H1 (cell line): ENCODE results near the gene KRT35. TPM values are rescaled to one million over a fixed set of nuclear protein-coding genes. Genes with fewer than 3 reads are reported as not detected.
A peak's percentile ranks its signal among the peaks of the same experiment; 100 is the strongest.

Source experiments
- CTCF ChIA-PET: fragments of 300-600 bp; sonication (Branson Sonifier 250); formaldehyde crosslinking; loops from one replicate; lab custom pipeline; 2021; ENCODE audit not compliant: partially characterized antibody; lab: Charles Lee
- POLR2A ChIA-PET: fragments of 300-600 bp; sonication (Branson Sonifier 250); formaldehyde crosslinking; loops from one replicate; lab custom pipeline; 2021; ENCODE audit warnings: inconsistent platforms; ENCODE audit not compliant: partially characterized antibody; lab: Charles Lee
- DNase-seq, 2 experiments: peaks; one replicate each; pipeline versions ENCODE4 v3.0.0 to v3.0.0-alpha.2; 2010 to 2022; ENCODE audit warnings: low spot score in 2 of 2, low read depth in 1 of 2, mixed read lengths in 1 of 2
- FAIRE-seq: peaks from 2 replicates; lab custom pipeline; 2011; peaks lifted over from hg19 to GRCh38; lab: Jason Lieb, UNC
- H2AFZ ChIP-seq: 2 replicates; pipeline ENCODE4 v1.8.1; 2012; ENCODE audit warnings: low read length, inconsistent platforms
- H2AK5ac ChIP-seq: 2 replicates; pipeline ENCODE4 v1.6.1; 2013; ENCODE audit warnings: low read depth, low read length
- H2BK120ac ChIP-seq: replicated peaks from 2 replicates; pipeline ENCODE3; 2013; ENCODE audit warnings: low read depth, low read length, inconsistent platforms
- H2BK12ac ChIP-seq: 2 replicates; pipeline ENCODE4 v1.6.1; 2013; ENCODE audit warnings: low read depth, low read length
- H2BK15ac ChIP-seq: 2 replicates; pipeline ENCODE4 v1.6.1; 2013; ENCODE audit warnings: low read length
- H2BK20ac ChIP-seq: 2 replicates; pipeline ENCODE4 v1.6.1; 2013; ENCODE audit warnings: low read length
- H2BK5ac ChIP-seq: 2 replicates; pipeline ENCODE4 v1.6.1; 2013; ENCODE audit warnings: low read depth, low read length
- H3K14ac ChIP-seq: 2 replicates; pipeline ENCODE4 v1.6.1; 2013; ENCODE audit warnings: inconsistent platforms; ENCODE audit not compliant: insufficient read length
- H3K18ac ChIP-seq: 2 replicates; pipeline ENCODE4 v1.6.1; 2013; ENCODE audit warnings: low read length; ENCODE audit errors: extremely low read depth
- H3K23ac ChIP-seq: 2 replicates; pipeline ENCODE4 v1.6.1; 2013; ENCODE audit warnings: inconsistent platforms; ENCODE audit not compliant: insufficient read length
- H3K23me2 ChIP-seq: 2 replicates; pipeline ENCODE4 v1.6.1; 2013; ENCODE audit warnings: low read depth, low read length
- H3K27ac ChIP-seq: 2 replicates; pipeline ENCODE4 v1.6.1; 2011; ENCODE audit warnings: low read depth, low read length, inconsistent platforms
- H3K27me3 ChIP-seq, 4 experiments: replicated peaks in 1 of 4; 1 replicate in 1 of 4; 2 replicates in 3 of 4; pipeline versions ENCODE4 v1.6.1 to v1.8.1; 2011 to 2013; ENCODE audit warnings: low read length in 3 of 4, mild to moderate bottlenecking in 3 of 4, inconsistent platforms in 2 of 4, mixed read lengths in 2 of 4, moderate library complexity in 1 of 4; ENCODE audit not compliant: control insufficient read depth in 3 of 4, insufficient read depth in 3 of 4; ENCODE audit errors: extremely low read depth in 1 of 4
- H3K36me3 ChIP-seq, 4 experiments: 2 replicates each; pipeline versions ENCODE4 v1.6.1 to v1.8.1; 2011 to 2013; ENCODE audit warnings: mild to moderate bottlenecking in 4 of 4, low read length in 3 of 4, moderate library complexity in 2 of 4, control low read depth in 1 of 4, inconsistent platforms in 1 of 4; ENCODE audit not compliant: insufficient read depth in 4 of 4, control insufficient read depth in 2 of 4
- H3K4ac ChIP-seq: replicated peaks from 2 replicates; pipeline ENCODE3; 2013; ENCODE audit warnings: low read length, low read depth, mixed read lengths, inconsistent platforms; ENCODE audit not compliant: insufficient read length
- H3K4me1 ChIP-seq, 4 experiments: replicated peaks in 1 of 4; 1 replicate in 1 of 4; 2 replicates in 3 of 4; pipeline versions ENCODE4 v1.6.1 to v1.8.1; 2011 to 2013; ENCODE audit warnings: low read length in 3 of 4, inconsistent platforms in 2 of 4, mixed read lengths in 1 of 4; ENCODE audit not compliant: insufficient read depth in 4 of 4, control insufficient read depth in 3 of 4
- H3K4me2 ChIP-seq, 2 experiments: 2 replicates each; pipeline versions ENCODE4 v1.6.1 to v1.8.1; 2011 to 2013; ENCODE audit warnings: low read depth in 2 of 2, low read length in 2 of 2, control low read depth in 1 of 2, inconsistent platforms in 1 of 2, mild to moderate bottlenecking in 1 of 2; ENCODE audit not compliant: insufficient read depth in 1 of 2
- H3K4me3 ChIP-seq, 4 experiments: fragments of 200-600, 300-600 bp in 1 of 4; sonication (generic), shearing (Covaris generic), sonication (Bioruptor Twin) in 1 of 4; 2 replicates each; pipeline versions ENCODE4 v1.5.1 to v1.8.1; 2011 to 2016; ENCODE audit warnings: low read length in 4 of 4, low read depth in 3 of 4, control low read depth in 2 of 4, inconsistent platforms in 2 of 4, mild to moderate bottlenecking in 2 of 4, mixed read lengths in 1 of 4, moderate library complexity in 1 of 4; ENCODE audit not compliant: insufficient read depth in 2 of 4; ENCODE audit errors: extremely low read depth in 1 of 4
- H3K56ac ChIP-seq: replicated peaks from 2 replicates; pipeline ENCODE3; 2013; ENCODE audit warnings: low read depth, mild to moderate bottlenecking, mixed read lengths, low read length, inconsistent platforms; ENCODE audit not compliant: insufficient read length
- H3K79me1 ChIP-seq: 2 replicates; pipeline ENCODE4 v1.6.1; 2013; ENCODE audit warnings: low read depth, low read length, control low read depth
- H3K79me2 ChIP-seq, 2 experiments: 2 replicates each; pipeline versions ENCODE4 v1.6.1 to v1.8.1; 2012 to 2013; ENCODE audit warnings: low read length in 2 of 2, mild to moderate bottlenecking in 2 of 2, inconsistent platforms in 1 of 2; ENCODE audit not compliant: insufficient read depth in 2 of 2, control insufficient read depth in 1 of 2
- H3K9ac ChIP-seq, 4 experiments: replicated peaks in 1 of 4; 1 replicate in 1 of 4; 2 replicates in 3 of 4; pipeline versions ENCODE4 v1.6.1 to v1.8.1; 2011 to 2013; ENCODE audit warnings: low read depth in 3 of 4, low read length in 3 of 4, control low read depth in 2 of 4, mild to moderate bottlenecking in 2 of 4, moderate library complexity in 2 of 4, inconsistent platforms in 1 of 4; ENCODE audit errors: extremely low read depth in 1 of 4
- H3K9me3 ChIP-seq, 2 experiments: 2 replicates each; pipeline versions ENCODE4 v1.6.1 to v1.8.1; 2012 to 2013; ENCODE audit warnings: mild to moderate bottlenecking in 2 of 2, moderate library complexity in 2 of 2, control low read depth in 1 of 2, inconsistent platforms in 1 of 2, low read depth in 1 of 2, low read length in 1 of 2, mixed read lengths in 1 of 2; ENCODE audit not compliant: insufficient read depth in 2 of 2
- H4K20me1 ChIP-seq, 2 experiments: replicated peaks in 1 of 2; 2 replicates each; pipeline versions ENCODE3 to v1.8.1; 2011 to 2013; ENCODE audit warnings: inconsistent platforms in 2 of 2, low read length in 2 of 2, mild to moderate bottlenecking in 1 of 2; ENCODE audit not compliant: insufficient read depth in 2 of 2, control insufficient read depth in 1 of 2
- H4K5ac ChIP-seq: 2 replicates; pipeline ENCODE4 v1.6.1; 2013; ENCODE audit warnings: low read length, low read depth, mixed read lengths, inconsistent platforms; ENCODE audit not compliant: insufficient read length
- H4K8ac ChIP-seq: 2 replicates; pipeline ENCODE4 v1.8.0; 2013; ENCODE audit warnings: mild to moderate bottlenecking, moderate library complexity, low read length, inconsistent platforms; ENCODE audit not compliant: insufficient read depth; ENCODE audit errors: extremely low read depth
- H4K91ac ChIP-seq: replicated peaks from 2 replicates; pipeline ENCODE3; 2013; ENCODE audit warnings: low read length, mixed read lengths, inconsistent platforms; ENCODE audit not compliant: insufficient read length
- CBX8 ChIP-seq: fragments of 300-800, 300-1000 bp; sonication (generic); IDR thresholded peaks from 2 replicates; pipeline ENCODE4 v1.7.1; 2016; ENCODE audit warnings: low read depth, low read length, borderline replicate concordance
- CEBPB ChIP-seq: IDR thresholded peaks from 2 replicates; pipeline ENCODE4 v1.6.1; 2012; ENCODE audit warnings: low read depth, low read length
- EP300 ChIP-seq, 2 experiments: IDR thresholded peaks; 1 replicate in 1 of 2; 2 replicates in 1 of 2; pipeline ENCODE4 v1.6.1; 2011 to 2012; ENCODE audit warnings: low read depth in 2 of 2, low read length in 2 of 2, mild to moderate bottlenecking in 2 of 2, borderline replicate concordance in 1 of 2, inconsistent platforms in 1 of 2, moderate library complexity in 1 of 2
- HDAC2 ChIP-seq, 2 experiments: fragments of 300-600 bp in 1 of 2; sonication (generic) in 1 of 2; IDR thresholded peaks; 2 replicates each; pipeline ENCODE4 v1.6.1; 2011 to 2012; ENCODE audit warnings: low read depth in 2 of 2, low read length in 2 of 2, mild to moderate bottlenecking in 2 of 2, moderate library complexity in 2 of 2, borderline replicate concordance in 1 of 2, inconsistent platforms in 1 of 2
- JUN ChIP-seq: IDR thresholded peaks from 2 replicates; pipeline ENCODE4 v1.6.1; 2011; ENCODE audit warnings: low read depth, mild to moderate bottlenecking, improper control_type of control experiment, low read length
- SIRT6 ChIP-seq: IDR thresholded peaks from one replicate; pipeline ENCODE4 v1.7.1; 2012; ENCODE audit warnings: low read length, inconsistent platforms
- TAF7 ChIP-seq: optimal IDR thresholded peaks from 2 replicates; pipeline ENCODE3; 2011; ENCODE audit warnings: low read depth, mild to moderate bottlenecking, inconsistent platforms, low read length, moderate library complexity, borderline replicate concordance
- TBP ChIP-seq: IDR thresholded peaks from 2 replicates; pipeline ENCODE4 v1.6.1; 2011; ENCODE audit warnings: low read depth, low read length, improper control_type of control experiment
- ZNF274 ChIP-seq: IDR thresholded peaks from 2 replicates; pipeline ENCODE4 v1.7.0; 2012; ENCODE audit warnings: low read length, borderline replicate concordance; ENCODE audit errors: extremely low read depth
- WGBS, 2 experiments: shearing (Covaris generic) in 1 of 2; methylation state at CpG; one replicate each; pipeline versions ENCODE4 v1.1.6 to v1.1.7; 2013 to 2015; ENCODE audit warnings: low lambda C conversion rate in 2 of 2, mixed read lengths in 2 of 2, inconsistent platforms in 1 of 2, low coverage in 1 of 2, missing lambda C conversion rate in 1 of 2; ENCODE audit not compliant: insufficient replicate concordance in 2 of 2, insufficient coverage in 1 of 2, insufficient read length in 1 of 2; ENCODE audit errors: extremely low coverage in 1 of 2, missing lambda C conversion rate in 1 of 2; 5-methylcytosine and 5-hydroxymethylcytosine counted together
- polyA plus RNA-seq, 7 experiments: library from polyadenylated mRNA; depleted of rRNA in 3 of 7; stranded (reverse) in 5 of 7; unstranded in 2 of 7; fragments of >200 nt in 5 of 7; fragments of 200-250 nt in 2 of 7; gene quantifications; 1 replicate in 5 of 7; 2 replicates in 1 of 7; 4 replicates in 1 of 7; pipeline versions ENCODE4 v1.2.1 to v1.2.3, GENCODE V29; 2011 to 2013; ENCODE audit warnings: missing spikeins in 2 of 7, mixed read lengths in 2 of 7
- total RNA-seq: library from RNA; stranded (reverse); fragmentation: NEBNext Ultra II Directional; extraction: Animal tissue kit (Norgen Biotek cat#: 25700); gene quantifications from 2 replicates; pipeline ENCODE4 v1.2.1, GENCODE V29; 2021
- TF ChIP-seq, protein P1 (sequence below): IDR thresholded peaks from 2 replicates; pipeline ENCODE4 v1.6.1; 2012; ENCODE audit warnings: inconsistent platforms

Gene KRT35
- total and polyA plus RNA-seq, 2 of the 8 experiments (the other 6 are each of a cell fraction or from before 2014, with no cell fraction given), result not detected

GRCh38 chr17:41522301-41523224, 41.6 kb upstream of the KRT35 start:
- H3K27ac ChIP-seq, result no peak overlapping the region
- no peak overlapping the region for H2AK5ac ChIP-seq
- peaks cover 12 to 38% (median 19%) of the 10 kb centered on the region in 4 experiments for H3K36me3 ChIP-seq
- peaks cover 6% of the 10 kb centered on the region; the same call in 1 of the 2 replicates for H3K23me2 ChIP-seq
- no peak overlapping the region for H3K23ac ChIP-seq
- no peak for DNase-seq
- H4K20me1 ChIP-seq, result peaks cover 4 to 12% of the 10 kb centered on the region in 2 experiments
- H3K4me3 ChIP-seq, result no peak overlapping the region
- 92% methylated on average over 11 of the region's 12 CpGs; no CpG with 5 or more reads in 1 of the 2 experiments for WGBS, 2 experiments
- no peak overlapping the region for H2BK120ac ChIP-seq
- H2BK5ac ChIP-seq, result peak overlapping the region; percentile 81
- ChIA-PET CTCF (interaction anchor here (0.8 to 4.6 kb wide), 14 partner anchors 10 to 645 kb away, joined by 3 to 34 read pairs (median 4); no protein-coding TSS in a partner anchor), POLR2A (interaction anchor here (0.6 to 11.0 kb wide), 11 partner anchors 20 to 167 kb away, joined by 3 to 293 read pairs (median 4); partner anchors contain the start of gene KRT35)
- H3K79me1 ChIP-seq, result peaks cover 5% of the 10 kb centered on the region; the same call in 1 of the 2 replicates
- H3K27me3 ChIP-seq, result no peaks in the 10 kb centered on the region
- peaks cover 0 to 13% of the 10 kb centered on the region in 2 experiments; a peak in 3 of 4 replicates for H3K79me2 ChIP-seq
- peak overlapping the region; percentile 50; the same call in 1 of the 2 replicates for H2BK12ac ChIP-seq
- no peak overlapping the region for H3K4ac ChIP-seq
- H3K9me3 ChIP-seq, result no peaks in the 10 kb centered on the region
- no peak for FAIRE-seq
- no peak overlapping the region for H2AFZ ChIP-seq
- H4K8ac ChIP-seq, result no peak overlapping the region; the same call in 1 of the 2 replicates
- H3K4me2 ChIP-seq, result no peak overlapping the region
- no peak overlapping the region for H2BK15ac ChIP-seq
- H4K91ac ChIP-seq, result no peak overlapping the region
- H3K18ac ChIP-seq, result peak overlapping the region; percentile 19; the same call in 1 of the 2 replicates
- peaks cover 0 to 19% (median 12%) of the 10 kb centered on the region in 4 experiments; a peak in 6 of 7 replicates for H3K4me1 ChIP-seq
- H3K14ac ChIP-seq, result no peak overlapping the region
- H2BK20ac ChIP-seq, result no peak overlapping the region
- H3K56ac ChIP-seq, result no peak overlapping the region
- no peak overlapping the region for H3K9ac ChIP-seq
- no peak overlapping the region for H4K5ac ChIP-seq
- TF ChIP-seq HDAC2 (IDR thresholded peaks at IDR 0.05; ENCODE audit: borderline replicate concordance in 1 of 2, low read depth in 2 of 2, low read length in 2 of 2) (no peak), CEBPB (no peak), ZNF274 (no peak), TAF7 (no peak), JUN (no peak), TBP (no peak), EP300 (IDR thresholded peaks at IDR 0.05; ENCODE audit: borderline replicate concordance in 1 of 2, low read depth in 2 of 2, low read length in 2 of 2) (no peak), CBX8 (no peak), SIRT6 (no peak)
- TF ChIP-seq, protein P1, sequence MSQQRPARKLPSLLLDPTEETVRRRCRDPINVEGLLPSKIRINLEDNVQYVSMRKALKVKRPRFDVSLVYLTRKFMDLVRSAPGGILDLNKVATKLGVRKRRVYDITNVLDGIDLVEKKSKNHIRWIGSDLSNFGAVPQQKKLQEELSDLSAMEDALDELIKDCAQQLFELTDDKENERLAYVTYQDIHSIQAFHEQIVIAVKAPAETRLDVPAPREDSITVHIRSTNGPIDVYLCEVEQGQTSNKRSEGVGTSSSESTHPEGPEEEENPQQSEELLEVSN, result no peak
